GM12878 (cell line): ENCODE results near the gene CD38. TPM values are rescaled to one million over a fixed set of nuclear protein-coding genes. Genes with fewer than 3 reads are reported as not detected.

Experiments used
- ASH2L ChIP-seq: fragments of 300-600, 200-600 bp; sonication (generic); IDR thresholded peaks from 2 replicates; pipeline ENCODE4 v1.6.1; 2017; ENCODE audit warnings: low read depth, mild to moderate bottlenecking, borderline replicate concordance
- HDAC6 ChIP-seq: fragments of 200-600 bp; sonication (generic); IDR thresholded peaks from one replicate; pipeline ENCODE4 v1.8.0; 2017; ENCODE audit warnings: antibody characterized with exemption; ENCODE audit not compliant: unreplicated experiment
- HDGF ChIP-seq: fragments of 450-650 bp; IDR thresholded peaks from 2 replicates; pipeline ENCODE4 v1.6.1; 2016; ENCODE audit warnings: antibody characterized with exemption
- RCOR1 ChIP-seq: conservative IDR thresholded peaks from 2 replicates; pipeline ENCODE4 v1.6.1; 2012; ENCODE audit warnings: low read depth, low read length, improper control_type of control experiment
- SIN3A ChIP-seq: IDR thresholded peaks from 2 replicates; pipeline ENCODE4 v1.6.1; 2012; ENCODE audit warnings: low read depth, low read length, improper control_type of control experiment
- SMARCA5 ChIP-seq: fragments of 450-650 bp; IDR thresholded peaks from 2 replicates; pipeline ENCODE4 v1.6.1; 2017; ENCODE audit warnings: mild to moderate bottlenecking
- SRF ChIP-seq, 2 experiments: IDR thresholded peaks; 2 replicates each; pipeline ENCODE4 v1.6.1; 2011; ENCODE audit warnings: low read depth in 2 of 2, low read length in 2 of 2, mild to moderate bottlenecking in 1 of 2, moderate library complexity in 1 of 2
- polyA plus RNA-seq, 11 experiments: library from polyadenylated mRNA; depleted of rRNA in 4 of 11; unstranded in 6 of 11; stranded (reverse) in 5 of 11; fragments of >200 nt; fragmentation: Nextera tagmentation in 4 of 11; fragmentation: Illumina TruSeq in 1 of 11; extraction: Ambion mirVana in 4 of 11; extraction: Trizol in 1 of 11; gene quantifications; 1 replicate in 1 of 11; 2 replicates in 10 of 11; pipeline versions ENCODE4 v1.2.1 to v1.2.3, GENCODE V29; 2011 to 2016; ENCODE audit warnings: inconsistent platforms in 2 of 11, missing spikeins in 2 of 11, low read depth in 1 of 11
- total RNA-seq, 4 experiments: library from RNA; depleted of rRNA in 3 of 4; stranded (reverse); fragments of >200 nt in 3 of 4; fragmentation: Illumina TruSeq in 1 of 4; extraction: Trizol in 1 of 4; gene quantifications; 2 replicates each; pipeline versions ENCODE4 v1.2.1 to v1.2.3, GENCODE V29; 2013 to 2021
- TF ChIP-seq, protein P1 (sequence below): fragments of 450-650 bp; IDR thresholded peaks from 2 replicates; pipeline ENCODE4 v1.6.1; 2017; ENCODE audit warnings: antibody characterized with exemption, mild to moderate bottlenecking, moderate library complexity
- TF ChIP-seq, protein P2 (sequence below): fragments of 450-650 bp; IDR thresholded peaks from 2 replicates; pipeline ENCODE4 v1.6.1; 2016; ENCODE audit warnings: mild to moderate bottlenecking, moderate library complexity, borderline replicate concordance
- TF ChIP-seq, protein P3 (sequence below): fragments of 450-650 bp; conservative IDR thresholded peaks from 2 replicates; pipeline ENCODE4 v1.6.1; 2017; ENCODE audit warnings: mild to moderate bottlenecking, moderate library complexity
- TF ChIP-seq, protein P4 (sequence below), 3 experiments: IDR thresholded peaks in 2 of 3; conservative IDR thresholded peaks in 1 of 3; 2 replicates each; pipeline ENCODE4 v1.5.1; 2011; ENCODE audit warnings: low read depth in 3 of 3, low read length in 3 of 3, mild to moderate bottlenecking in 3 of 3, control low read depth in 2 of 3, moderate library complexity in 2 of 3, inconsistent platforms in 1 of 3, mixed read lengths in 1 of 3; ENCODE audit not compliant: control insufficient read depth in 2 of 3, insufficient read depth in 1 of 3; ENCODE audit errors: extremely low read depth in 1 of 3
- TF ChIP-seq, protein P5 (sequence below): fragments of 450-650 bp; IDR thresholded peaks from 2 replicates; pipeline ENCODE4 v1.6.1; 2017; ENCODE audit warnings: mild to moderate bottlenecking, moderate library complexity

CD38 gene
- total and polyA plus RNA-seq, 10 of the 15 experiments (the other 5 are each of a cell fraction or from before 2014, with no cell fraction given): 3.5 to 39.8 (median 12.7) TPM

DNA sequence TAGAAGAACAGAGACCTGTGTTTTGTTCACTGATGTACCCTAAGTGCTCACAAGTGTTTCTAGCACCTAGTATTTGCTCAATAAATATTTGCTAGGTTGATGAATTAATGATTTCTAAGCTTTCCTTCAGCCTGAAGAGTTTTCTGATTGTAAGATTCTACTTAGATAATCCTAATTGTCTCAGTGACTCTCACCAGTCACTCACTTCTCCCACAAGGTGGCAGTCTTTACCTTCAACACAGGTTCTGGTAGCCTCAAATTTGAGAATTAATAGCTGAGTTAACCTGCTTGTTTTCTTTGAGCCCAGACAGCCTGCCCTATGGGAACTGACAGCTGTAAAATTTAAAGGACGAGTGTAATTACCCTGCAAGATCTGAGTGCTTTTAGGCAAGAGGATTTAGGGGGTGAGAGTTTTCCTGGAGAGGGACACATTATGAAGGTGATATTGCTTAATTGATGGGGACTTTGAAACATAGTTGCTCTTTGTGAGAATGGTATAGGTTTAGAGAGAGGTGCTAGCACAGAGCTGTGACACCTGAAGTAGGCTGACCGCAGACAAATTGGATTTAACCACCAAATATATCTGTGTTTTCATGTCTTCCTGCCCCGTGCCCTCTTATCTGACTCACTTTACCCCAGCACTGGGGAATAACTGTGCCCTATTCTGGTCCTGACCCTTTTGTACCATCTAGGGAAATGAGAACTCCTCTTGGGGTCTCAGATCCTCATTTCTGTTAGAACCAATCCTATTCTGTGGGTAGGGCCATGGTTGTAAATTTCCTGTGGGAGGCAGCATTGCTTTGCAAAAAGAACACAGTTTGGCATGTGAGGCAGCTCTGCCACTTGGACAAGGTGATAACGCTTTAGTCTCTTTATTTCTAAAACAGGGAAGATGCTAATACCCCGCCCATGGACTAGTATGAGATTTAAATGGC is 27.7 kb downstream of the CD38 start (continued):
- TF ChIP-seq SRF (IDR thresholded peaks at IDR 0.05; ENCODE audit: low read depth in 2 of 2, low read length in 2 of 2) (no peak), RCOR1 (no peak), SMARCA5 (no peak), HDAC6 (no peak), ASH2L (no peak), HDGF (no peak), SIN3A (no peak)
- TF ChIP-seq, protein P1, sequence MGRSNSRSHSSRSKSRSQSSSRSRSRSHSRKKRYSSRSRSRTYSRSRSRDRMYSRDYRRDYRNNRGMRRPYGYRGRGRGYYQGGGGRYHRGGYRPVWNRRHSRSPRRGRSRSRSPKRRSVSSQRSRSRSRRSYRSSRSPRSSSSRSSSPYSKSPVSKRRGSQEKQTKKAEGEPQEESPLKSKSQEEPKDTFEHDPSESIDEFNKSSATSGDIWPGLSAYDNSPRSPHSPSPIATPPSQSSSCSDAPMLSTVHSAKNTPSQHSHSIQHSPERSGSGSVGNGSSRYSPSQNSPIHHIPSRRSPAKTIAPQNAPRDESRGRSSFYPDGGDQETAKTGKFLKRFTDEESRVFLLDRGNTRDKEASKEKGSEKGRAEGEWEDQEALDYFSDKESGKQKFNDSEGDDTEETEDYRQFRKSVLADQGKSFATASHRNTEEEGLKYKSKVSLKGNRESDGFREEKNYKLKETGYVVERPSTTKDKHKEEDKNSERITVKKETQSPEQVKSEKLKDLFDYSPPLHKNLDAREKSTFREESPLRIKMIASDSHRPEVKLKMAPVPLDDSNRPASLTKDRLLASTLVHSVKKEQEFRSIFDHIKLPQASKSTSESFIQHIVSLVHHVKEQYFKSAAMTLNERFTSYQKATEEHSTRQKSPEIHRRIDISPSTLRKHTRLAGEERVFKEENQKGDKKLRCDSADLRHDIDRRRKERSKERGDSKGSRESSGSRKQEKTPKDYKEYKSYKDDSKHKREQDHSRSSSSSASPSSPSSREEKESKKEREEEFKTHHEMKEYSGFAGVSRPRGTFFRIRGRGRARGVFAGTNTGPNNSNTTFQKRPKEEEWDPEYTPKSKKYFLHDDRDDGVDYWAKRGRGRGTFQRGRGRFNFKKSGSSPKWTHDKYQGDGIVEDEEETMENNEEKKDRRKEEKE: no peak
- TF ChIP-seq, protein P2, sequence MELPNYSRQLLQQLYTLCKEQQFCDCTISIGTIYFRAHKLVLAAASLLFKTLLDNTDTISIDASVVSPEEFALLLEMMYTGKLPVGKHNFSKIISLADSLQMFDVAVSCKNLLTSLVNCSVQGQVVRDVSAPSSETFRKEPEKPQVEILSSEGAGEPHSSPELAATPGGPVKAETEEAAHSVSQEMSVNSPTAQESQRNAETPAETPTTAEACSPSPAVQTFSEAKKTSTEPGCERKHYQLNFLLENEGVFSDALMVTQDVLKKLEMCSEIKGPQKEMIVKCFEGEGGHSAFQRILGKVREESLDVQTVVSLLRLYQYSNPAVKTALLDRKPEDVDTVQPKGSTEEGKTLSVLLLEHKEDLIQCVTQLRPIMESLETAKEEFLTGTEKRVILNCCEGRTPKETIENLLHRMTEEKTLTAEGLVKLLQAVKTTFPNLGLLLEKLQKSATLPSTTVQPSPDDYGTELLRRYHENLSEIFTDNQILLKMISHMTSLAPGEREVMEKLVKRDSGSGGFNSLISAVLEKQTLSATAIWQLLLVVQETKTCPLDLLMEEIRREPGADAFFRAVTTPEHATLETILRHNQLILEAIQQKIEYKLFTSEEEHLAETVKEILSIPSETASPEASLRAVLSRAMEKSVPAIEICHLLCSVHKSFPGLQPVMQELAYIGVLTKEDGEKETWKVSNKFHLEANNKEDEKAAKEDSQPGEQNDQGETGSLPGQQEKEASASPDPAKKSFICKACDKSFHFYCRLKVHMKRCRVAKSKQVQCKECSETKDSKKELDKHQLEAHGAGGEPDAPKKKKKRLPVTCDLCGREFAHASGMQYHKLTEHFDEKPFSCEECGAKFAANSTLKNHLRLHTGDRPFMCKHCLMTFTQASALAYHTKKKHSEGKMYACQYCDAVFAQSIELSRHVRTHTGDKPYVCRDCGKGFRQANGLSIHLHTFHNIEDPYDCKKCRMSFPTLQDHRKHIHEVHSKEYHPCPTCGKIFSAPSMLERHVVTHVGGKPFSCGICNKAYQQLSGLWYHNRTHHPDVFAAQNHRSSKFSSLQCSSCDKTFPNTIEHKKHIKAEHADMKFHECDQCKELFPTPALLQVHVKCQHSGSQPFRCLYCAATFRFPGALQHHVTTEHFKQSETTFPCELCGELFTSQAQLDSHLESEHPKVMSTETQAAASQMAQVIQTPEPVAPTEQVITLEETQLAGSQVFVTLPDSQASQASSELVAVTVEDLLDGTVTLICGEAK: no peak
- TF ChIP-seq, protein P3, sequence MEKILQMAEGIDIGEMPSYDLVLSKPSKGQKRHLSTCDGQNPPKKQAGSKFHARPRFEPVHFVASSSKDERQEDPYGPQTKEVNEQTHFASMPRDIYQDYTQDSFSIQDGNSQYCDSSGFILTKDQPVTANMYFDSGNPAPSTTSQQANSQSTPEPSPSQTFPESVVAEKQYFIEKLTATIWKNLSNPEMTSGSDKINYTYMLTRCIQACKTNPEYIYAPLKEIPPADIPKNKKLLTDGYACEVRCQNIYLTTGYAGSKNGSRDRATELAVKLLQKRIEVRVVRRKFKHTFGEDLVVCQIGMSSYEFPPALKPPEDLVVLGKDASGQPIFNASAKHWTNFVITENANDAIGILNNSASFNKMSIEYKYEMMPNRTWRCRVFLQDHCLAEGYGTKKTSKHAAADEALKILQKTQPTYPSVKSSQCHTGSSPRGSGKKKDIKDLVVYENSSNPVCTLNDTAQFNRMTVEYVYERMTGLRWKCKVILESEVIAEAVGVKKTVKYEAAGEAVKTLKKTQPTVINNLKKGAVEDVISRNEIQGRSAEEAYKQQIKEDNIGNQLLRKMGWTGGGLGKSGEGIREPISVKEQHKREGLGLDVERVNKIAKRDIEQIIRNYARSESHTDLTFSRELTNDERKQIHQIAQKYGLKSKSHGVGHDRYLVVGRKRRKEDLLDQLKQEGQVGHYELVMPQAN: no peak
- TF ChIP-seq, protein P4, sequence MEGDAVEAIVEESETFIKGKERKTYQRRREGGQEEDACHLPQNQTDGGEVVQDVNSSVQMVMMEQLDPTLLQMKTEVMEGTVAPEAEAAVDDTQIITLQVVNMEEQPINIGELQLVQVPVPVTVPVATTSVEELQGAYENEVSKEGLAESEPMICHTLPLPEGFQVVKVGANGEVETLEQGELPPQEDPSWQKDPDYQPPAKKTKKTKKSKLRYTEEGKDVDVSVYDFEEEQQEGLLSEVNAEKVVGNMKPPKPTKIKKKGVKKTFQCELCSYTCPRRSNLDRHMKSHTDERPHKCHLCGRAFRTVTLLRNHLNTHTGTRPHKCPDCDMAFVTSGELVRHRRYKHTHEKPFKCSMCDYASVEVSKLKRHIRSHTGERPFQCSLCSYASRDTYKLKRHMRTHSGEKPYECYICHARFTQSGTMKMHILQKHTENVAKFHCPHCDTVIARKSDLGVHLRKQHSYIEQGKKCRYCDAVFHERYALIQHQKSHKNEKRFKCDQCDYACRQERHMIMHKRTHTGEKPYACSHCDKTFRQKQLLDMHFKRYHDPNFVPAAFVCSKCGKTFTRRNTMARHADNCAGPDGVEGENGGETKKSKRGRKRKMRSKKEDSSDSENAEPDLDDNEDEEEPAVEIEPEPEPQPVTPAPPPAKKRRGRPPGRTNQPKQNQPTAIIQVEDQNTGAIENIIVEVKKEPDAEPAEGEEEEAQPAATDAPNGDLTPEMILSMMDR (IDR thresholded peaks at IDR 0.05 in 2 of 3, conservative IDR thresholded peaks at IDR 0.05 in 1 of 3; ENCODE audit: control insufficient read depth in 2 of 3, extremely low read depth in 1 of 3, insufficient read depth in 1 of 3, low read depth in 3 of 3, low read length in 3 of 3): peak; percentile 60 to 75 (median 69)
- TF ChIP-seq, protein P5, sequence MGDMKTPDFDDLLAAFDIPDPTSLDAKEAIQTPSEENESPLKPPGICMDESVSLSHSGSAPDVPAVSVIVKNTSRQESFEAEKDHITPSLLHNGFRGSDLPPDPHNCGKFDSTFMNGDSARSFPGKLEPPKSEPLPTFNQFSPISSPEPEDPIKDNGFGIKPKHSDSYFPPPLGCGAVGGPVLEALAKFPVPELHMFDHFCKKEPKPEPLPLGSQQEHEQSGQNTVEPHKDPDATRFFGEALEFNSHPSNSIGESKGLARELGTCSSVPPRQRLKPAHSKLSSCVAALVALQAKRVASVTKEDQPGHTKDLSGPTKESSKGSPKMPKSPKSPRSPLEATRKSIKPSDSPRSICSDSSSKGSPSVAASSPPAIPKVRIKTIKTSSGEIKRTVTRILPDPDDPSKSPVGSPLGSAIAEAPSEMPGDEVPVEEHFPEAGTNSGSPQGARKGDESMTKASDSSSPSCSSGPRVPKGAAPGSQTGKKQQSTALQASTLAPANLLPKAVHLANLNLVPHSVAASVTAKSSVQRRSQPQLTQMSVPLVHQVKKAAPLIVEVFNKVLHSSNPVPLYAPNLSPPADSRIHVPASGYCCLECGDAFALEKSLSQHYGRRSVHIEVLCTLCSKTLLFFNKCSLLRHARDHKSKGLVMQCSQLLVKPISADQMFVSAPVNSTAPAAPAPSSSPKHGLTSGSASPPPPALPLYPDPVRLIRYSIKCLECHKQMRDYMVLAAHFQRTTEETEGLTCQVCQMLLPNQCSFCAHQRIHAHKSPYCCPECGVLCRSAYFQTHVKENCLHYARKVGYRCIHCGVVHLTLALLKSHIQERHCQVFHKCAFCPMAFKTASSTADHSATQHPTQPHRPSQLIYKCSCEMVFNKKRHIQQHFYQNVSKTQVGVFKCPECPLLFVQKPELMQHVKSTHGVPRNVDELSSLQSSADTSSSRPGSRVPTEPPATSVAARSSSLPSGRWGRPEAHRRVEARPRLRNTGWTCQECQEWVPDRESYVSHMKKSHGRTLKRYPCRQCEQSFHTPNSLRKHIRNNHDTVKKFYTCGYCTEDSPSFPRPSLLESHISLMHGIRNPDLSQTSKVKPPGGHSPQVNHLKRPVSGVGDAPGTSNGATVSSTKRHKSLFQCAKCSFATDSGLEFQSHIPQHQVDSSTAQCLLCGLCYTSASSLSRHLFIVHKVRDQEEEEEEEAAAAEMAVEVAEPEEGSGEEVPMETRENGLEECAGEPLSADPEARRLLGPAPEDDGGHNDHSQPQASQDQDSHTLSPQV: no peak
